Stimulated activated CD8-positive, alpha-beta memory T cell treated with anti-CD3 and anti-CD28 coated beads, Interleukin-4, amount 100 ng/mL, for 48 hours (primary cell): ENCODE measurements around the gene PDCD1LG2.

Source experiments
- DNase-seq: peaks from one replicate; pipeline ENCODE4 v3.0.0-alpha.2; 2020

Gene PDCD1LG2

DNA sequence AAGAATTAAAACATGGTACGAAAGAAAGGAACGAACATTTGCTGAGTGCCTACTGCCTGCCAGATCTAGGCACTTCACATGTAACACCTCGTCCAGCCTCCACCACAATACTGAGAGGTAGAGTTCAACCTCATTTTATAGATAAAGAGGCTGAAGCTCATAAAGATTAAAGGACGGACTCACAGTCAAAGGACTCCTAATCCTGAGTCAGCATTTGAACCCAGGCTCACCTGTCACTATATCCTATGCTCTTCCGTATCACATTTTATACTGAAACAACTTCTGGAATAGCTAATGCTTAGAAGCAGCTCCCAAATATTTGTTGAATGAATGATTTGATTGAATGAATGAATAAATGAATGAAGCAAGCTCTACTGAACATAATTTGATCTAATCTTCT lies 22.5 kb downstream of the PDCD1LG2 start:
- no peak for DNase-seq

DNA sequence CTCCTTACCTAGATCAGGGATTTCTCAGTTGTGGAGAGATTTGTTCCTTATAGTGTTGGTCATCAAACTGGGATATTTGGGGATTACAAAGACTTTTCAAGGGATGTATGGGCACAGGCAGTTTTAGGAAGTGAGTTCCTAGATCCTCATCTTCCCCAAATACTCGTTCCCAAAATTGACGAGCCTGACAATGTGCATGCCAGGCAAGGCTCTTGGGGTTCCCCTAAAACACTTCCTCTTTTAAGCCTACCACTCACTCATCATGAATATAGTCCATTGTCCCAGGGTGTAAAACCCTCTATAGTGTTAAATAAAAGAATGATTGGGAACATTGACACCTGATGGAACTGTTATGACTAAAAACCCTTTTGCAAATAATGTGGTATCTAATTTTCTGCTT lies 26.4 kb downstream of the PDCD1LG2 start:
- no peak for DNase-seq

DNA sequence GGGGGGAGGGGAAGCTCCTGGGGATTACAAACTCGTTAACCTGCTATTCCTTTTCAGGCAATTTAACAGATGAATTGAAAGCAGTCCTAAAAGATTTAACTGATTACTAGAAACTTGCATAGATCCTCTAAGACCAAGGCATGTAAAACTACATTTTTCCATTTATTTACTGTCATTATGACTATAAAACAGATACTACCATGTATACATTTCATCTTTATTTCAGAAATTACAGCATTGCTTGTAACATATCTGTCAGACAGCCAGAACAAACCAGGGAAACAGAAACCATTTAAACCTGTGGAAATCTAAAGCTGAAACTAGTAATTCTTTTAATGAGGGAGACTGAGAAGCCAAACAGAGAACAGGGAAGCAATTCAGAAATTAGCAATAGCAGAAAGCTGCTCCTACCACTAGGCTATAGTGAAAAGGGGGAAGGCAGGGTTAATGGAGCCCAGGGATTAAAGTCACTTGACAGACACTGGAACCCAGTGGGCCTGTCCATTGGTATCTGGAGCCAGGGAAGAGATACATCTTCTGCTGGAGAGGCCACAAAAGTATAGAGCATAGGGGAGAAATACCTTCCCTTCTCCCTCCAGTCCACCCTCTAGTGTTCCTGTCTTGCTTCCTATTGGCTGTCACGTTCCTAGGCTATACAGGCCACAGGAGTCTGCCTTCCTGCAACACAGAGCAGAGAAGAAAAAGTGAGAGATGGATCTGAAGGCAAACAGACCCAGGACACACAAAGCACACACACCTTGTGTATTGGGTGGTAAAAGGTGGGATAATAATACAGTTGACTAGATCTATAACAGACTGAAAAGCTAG lies 33.8 kb downstream of the PDCD1LG2 start:
- no peak for DNase-seq

DNA sequence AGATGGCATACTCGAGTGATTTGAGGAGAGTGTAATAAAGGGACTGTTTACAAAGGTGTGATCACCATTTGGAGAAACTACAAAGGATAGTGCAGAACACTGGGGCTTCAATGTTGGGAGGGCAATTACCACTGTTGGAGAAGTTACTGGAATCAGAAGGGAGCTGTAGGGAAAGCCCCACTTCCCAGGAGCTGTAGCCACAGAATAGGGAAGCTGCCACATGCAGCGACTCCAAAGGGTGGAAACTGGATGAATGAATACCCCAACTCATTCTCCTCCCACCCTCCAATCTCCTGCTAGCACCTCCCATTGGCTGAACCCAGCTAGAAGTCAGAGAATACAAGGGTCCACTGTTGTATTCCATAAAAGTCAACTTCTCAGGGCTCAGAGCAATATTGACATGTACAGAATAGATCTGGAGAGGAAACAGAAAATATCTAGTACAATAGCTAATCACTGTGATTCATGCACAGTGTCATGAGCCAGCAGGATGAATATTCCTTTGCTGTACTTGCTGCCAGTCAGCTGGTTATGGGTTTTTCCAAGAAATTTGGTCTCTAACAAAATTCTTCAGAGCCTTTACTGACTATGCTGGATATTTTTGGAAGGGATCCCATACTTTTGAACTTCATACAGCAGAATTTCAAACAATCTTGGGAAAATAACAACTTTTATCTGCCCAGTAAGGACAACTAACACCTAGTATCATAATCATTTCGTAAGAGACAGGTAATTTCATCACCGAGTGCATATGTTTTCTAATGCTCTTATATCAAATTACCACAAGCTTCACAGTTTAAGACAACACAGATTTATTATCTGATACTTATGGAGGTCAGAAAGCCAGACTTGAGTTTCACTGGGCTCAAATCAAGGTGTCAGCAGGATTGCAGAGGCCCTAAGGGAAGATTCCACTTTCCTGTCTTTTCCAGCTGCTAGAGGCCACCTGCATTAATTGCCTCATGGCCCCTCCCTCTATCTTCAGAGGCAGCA lies 39.6 kb downstream of the PDCD1LG2 start:
- DNase-seq, result no peak

DNA sequence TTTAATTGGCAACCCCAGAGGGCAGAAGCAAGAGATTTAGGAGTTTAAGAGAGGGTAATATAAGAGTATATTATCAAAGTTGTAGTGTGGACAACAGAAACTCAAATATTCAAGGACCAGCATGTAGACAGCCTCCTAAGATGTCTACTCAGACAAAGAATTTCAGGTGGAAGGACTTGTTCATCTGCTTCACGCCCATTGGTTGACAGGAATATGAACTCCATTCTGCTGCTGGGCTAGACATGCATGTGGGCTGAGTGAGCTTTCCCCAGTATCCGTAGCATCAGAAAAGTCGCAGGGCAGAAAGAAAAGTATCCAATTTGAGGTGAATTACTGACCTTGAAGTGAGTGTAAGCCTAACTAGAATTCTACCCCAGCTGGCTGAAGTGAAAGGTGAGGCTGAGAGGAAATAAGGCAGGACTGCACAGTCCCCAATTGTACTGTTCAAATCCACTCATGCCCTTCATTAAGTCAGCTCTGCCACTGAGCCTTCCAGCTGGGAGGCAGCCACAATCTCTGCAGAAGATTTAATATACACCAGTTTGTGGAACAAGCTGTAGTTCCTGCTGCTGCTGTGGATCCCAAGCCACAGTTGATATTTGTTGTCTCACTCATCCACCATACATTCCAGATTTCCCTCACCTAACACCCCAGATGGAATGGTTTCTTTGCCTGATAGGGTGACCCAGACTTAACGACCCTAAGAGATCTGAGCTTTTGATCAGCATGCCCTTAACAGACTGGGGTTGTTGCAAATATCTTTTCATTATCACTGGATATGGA lies 41.2 kb downstream of the PDCD1LG2 start:
- no peak for DNase-seq

DNA sequence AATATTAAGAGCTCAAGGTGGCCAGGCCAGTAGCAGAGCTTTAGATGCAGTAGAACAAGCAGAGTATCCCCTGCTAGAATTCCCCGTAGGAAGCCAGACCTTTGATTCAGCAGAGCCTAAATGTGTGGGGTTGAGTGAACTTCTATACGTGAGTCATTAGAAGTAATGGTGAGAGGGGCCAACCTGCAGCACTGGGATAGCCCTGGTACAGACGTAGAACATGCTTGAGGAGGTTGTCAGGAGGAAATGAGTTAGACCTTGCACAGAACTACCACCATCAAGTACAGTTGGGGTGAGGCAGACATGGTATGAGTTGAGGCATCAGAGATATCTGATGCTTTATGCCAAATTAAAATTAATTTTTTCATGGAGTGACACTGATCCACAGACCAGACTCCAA lies 42.0 kb downstream of the PDCD1LG2 start:
- no peak for DNase-seq

DNA sequence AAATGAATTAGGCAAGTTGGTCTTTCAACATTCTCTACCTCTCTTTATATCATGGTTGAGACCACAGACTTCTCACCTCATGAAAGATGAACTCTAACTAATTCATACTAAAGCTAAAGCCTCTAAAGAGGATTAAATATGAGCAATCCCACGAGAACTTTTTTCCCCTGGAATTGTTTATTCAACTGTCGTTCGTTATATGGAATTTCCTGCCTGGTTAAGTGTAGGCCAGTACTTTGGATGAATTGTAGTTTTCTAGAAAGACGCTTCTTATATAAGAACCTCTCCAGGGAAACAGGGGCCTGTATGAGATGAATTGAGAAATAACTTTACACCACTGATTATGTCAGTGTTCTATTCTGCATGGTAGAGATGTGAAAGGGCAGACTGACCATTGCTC lies 42.9 kb downstream of the PDCD1LG2 start:
- DNase-seq, result no peak

DNA sequence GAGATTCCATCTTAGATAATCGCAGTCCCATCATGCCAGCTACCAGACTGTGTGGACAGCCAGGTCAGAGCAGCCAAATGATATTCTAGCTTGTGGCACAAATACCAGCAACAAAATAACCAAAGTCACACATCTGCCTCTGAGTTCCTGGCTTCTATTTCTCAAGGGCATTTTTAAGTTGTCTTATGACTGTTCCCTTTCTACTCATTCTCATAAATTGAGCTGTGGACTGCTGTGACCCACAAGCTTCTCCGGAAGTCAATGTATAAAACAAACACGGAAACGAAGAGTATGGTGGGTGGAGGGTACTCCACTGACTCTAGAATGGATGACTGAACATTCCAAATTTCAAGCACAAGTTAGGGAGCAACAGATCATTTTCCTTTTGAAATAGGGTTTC lies 43.9 kb downstream of the PDCD1LG2 start:
- DNase-seq, result no peak

DNA sequence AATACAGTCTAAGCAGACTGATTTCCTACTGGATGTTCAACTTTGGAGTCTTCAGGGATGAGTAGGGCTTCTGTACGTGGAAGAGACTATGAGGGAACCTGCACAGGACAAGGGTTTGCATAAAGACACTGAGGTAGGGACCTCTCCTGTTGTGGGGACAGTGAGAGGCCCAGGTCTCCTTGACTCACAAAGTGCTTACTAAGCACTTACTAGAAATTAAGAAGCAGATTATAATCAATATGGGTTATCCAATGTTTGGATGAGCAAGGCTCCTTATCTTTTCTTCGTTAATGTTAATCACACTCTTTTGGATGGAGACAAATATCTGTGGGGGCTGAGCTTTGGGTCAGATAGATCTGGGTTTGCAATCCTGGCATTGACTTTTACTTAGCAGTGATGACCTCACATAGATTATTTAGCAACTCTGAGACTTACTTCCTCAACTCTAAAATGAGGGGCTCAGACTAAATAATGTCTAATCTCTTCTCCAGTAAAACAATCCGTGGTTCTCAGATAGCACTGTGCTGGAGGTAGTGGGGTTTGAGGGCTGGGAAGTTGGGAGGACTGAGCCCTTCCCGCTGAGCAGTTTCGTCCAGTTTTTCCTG lies 45.9 kb downstream of the PDCD1LG2 start:
- DNase-seq, result no peak

DNA sequence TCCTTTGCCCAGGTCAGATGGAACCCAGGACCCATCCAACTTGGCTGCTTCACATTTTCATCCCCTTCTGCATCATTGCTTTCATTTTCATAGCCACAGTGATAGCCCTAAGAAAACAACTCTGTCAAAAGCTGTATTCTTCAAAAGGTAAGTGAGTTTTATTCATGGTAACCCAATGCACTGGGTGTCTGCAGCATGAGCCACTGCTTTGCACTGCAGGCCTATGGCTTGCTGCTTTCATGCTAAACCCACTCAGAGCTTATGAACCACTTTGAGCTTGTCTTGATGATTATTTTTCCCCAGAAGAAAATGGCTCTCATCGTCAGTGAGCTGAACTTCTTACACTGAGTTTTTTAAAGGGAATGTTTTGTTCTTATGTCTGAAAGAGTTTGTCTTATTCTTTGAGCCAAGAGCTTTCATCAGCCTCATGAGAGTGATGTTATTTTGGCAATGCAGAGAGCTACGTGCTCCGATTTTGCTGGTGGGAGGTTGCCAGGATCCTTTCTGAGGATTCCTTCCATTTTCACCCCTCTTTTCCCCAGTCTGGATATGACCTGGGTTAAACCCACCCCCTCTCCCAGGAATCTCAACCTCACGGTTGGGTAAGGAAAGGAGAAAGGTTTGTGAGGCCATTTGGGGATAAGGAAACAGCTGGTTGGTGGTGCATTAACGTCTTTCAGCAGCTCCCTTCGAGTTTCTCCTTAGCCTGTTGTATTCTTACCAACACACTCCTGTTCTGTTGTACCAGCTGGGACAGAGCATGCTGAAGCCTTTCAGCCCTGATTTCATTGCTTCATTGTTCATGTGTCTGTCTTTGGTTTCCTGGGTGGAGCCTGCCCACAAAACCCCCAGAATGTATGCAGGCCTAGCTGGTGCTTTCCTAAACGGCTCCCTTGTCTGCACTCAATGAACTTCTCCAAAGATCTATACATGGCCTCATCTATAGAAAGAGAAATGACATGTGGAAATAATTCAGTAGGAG lies 47.6 kb downstream of the PDCD1LG2 start:
- DNase-seq, result peak; percentile 41

DNA sequence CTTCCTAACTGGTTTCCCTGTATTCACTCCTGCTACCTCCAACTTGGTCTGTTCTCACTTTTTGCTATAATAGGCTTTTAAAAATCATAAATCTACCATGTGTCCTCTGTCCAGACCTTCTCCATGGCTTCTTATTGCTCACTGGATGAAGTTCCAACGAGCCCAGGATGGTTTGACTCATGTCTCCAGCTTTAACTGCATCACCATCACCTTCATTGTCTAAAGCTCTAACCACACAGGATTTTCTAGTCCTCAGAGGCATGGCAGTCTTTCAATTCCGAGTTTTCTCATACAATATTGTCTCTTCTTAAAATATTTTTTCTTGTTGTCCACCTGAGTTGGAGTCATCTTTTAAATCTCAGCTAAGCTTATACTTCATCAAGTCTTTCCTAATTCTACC lies 49.3 kb downstream of the PDCD1LG2 start:
- DNase-seq, result no peak

DNA sequence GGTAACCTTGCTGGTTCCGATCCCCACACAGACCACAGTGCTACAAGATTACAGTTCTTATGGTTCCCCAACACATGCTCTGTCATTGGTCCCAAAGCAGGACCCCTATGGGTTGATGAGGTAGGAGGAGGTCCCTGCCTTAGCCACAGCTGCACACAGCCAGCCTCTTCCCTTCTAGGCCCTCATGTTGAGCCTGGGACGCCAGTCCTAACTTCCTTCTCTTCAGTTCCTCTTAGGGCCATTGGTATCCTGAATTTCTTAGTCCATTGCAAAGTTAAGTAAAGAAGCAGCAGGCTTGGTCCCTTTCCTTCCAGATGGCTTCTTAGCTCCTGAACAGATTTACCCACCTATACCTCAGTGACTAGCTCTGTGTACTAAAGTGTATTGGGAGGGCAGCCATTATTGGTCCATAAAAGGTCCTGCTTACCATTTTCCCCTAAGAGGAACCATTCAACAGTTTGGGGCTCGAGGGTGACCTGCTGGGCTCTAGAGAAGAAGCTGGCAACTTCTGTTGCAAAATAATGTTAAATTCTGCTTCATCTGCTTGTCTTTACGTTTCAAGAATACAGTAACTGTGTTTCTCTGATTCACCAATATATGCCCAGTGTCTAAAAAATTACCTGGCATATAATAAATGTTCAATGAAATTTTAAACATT lies 50.2 kb downstream of the PDCD1LG2 start:
- no peak for DNase-seq

DNA sequence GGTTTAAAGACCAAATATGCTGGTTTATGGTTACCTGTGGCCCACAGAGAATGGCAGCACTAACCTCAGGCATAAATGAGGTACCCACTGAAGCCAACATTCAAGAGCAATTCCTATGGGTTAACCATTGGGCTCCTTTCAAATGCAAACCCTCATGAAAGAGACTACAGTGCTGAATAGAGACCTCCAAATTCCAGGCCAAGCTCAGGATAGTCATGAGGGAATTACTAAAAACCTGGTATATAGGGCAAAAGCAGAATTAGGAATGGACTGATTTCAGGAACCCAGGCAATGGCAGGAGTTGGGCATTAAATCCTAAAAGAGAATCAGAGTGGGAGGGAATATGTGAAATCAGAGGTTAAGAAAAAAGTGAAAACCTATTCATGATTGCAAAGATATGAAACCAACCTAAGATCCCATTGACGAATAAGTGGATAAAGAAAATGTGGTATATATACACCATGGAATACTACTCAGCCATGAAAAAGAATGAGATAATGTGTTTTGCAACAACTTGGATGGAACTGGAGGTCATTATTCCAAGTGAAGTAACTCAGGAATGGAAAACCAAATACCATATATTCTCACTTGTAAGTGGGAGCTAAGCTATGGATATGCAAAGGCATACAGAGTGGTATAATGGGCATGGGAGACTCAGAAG lies 51.6 kb downstream of the PDCD1LG2 start:
- no peak for DNase-seq

DNA sequence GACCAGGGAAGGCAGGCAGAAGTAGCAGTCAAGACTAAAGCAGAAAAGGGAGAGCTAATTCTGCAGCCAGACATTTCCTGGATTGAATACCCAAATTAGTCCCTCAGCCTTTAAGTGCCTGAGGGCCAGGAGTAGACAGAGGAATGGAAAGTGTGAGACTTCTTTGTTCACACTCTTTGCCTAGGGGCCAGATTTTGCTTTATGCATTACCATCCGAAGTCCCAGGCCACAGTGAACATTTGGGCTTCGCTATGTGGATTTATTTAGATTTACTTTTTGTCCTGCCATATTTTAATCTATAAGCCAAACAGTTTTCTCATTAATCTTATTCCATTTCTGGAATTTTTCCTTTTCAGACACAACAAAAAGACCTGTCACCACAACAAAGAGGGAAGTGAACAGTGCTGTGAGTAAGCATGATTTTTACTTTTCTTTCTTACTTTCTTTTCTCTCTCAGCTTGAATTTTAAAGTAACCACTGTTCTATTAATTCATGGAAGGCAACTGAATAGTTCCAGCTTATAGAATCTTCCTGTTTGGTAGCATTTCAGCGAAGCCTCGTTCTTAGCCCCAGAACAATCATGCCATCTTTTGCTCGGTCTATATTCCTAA lies 52.6 kb downstream of the PDCD1LG2 start:
- no peak for DNase-seq

DNA sequence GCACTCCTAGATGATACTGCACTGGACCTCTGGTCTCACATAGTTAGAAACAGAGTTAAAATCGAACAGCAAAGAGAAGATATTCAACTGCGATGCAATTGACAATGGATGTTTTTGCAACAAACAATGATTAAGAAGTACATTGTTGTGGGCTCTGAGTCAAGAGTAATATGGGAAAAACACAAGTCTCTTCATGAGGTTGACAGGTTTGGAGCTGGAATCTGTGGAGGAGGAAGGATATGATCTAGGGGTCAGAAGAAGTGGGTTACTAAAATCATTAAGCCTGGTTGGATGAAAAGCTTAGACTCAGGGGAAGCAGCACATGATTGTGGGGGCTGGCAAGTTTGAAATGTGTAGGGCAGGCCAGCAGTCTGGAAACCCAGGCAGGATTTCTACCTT lies 53.1 kb downstream of the PDCD1LG2 start:
- DNase-seq, result no peak

DNA sequence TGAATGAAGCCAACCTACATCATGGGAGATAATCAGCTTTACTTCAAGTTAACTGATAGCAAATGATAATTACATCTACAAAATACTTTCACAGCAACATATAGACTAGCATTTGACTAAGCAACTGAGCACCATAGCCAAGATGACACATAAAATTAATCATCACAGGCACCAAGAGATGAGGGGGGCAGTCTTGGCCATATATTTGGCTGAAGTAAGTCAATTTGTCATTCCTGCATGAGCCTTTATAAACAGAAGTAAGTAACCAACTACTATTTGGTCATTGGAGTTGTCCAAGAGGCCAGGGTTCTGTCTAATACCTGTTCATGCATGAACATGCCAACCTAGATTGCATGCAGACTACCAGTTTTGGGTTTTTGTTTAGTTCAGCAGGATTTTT lies 53.6 kb downstream of the PDCD1LG2 start:
- no peak for DNase-seq

DNA sequence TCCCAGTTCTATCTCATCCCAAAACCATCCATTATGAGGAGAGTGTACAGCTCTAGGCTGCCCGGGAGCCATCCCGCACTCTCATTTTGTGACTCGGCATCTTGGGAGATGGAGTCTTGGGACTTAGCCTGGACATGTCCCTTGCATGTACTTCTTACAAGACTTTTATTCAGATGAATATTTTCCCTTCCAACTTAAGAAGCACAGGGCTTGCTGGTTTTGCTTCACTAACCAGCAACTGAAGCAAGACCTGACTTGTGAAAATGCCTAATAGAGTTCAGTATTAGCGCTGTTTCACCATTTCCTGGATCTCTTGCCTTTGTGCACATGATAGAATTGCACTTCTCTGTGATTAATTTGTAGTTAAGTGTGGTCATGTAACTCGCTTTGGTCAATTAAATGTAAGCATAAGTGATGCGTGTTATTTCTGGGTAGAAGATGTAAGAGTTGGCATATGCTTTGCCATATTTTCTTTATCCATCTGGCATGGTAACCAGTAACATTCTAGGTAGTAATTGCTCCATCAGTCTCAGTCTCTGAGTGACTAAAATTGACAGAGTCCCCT lies 55.8 kb downstream of the PDCD1LG2 start:
- DNase-seq, result no peak

DNA sequence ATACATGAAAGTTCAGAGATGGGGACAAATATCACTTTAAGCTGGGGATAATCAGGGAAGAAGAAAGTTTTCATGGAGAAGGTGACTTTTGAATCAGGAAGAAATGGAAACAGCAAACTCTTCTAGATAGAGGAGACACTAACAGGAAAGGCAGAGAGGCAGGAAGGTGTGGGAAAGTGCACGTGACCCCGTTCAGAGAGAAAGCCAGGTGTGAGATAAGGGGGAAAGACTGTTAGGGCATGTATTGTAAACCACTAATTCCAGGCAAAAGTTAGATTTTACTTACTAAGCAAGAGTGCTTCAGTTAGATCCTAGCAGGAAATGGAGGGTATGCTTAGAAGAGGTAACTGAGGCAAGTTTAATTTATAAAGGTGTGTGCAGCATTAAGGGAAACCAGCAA lies 58.5 kb downstream of the PDCD1LG2 start:
- no peak for DNase-seq

DNA sequence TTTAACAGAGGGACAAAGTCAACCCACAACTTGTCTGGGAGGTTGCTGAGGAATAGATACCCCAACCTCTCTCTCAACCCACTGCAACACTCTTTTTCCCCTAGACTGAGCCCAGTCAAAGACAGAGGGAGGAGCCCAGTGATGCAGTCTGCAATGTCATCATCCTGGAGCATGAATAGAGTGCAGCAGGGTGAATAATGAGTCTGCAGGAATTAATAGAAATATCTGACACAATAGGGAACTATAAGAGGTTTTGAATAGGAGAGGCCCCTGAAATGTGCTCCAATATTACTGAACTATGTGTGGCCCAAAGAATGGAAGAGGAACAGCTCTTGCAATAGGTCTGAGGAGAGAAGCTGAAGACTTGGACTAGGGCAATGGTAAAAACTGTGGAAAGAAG lies 59.1 kb downstream of the PDCD1LG2 start:
- DNase-seq, result no peak

DNA sequence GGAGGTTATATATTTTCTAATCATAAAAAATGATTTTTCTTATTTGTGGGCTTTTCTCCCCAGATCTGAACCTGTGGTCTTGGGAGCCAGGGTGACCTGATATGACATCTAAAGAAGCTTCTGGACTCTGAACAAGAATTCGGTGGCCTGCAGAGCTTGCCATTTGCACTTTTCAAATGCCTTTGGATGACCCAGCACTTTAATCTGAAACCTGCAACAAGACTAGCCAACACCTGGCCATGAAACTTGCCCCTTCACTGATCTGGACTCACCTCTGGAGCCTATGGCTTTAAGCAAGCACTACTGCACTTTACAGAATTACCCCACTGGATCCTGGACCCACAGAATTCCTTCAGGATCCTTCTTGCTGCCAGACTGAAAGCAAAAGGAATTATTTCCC lies 59.6 kb downstream of the PDCD1LG2 start:
- DNase-seq, result no peak
